ENCODE data around the gene UGT3A2.

The UGT3A2 gene, protein sequence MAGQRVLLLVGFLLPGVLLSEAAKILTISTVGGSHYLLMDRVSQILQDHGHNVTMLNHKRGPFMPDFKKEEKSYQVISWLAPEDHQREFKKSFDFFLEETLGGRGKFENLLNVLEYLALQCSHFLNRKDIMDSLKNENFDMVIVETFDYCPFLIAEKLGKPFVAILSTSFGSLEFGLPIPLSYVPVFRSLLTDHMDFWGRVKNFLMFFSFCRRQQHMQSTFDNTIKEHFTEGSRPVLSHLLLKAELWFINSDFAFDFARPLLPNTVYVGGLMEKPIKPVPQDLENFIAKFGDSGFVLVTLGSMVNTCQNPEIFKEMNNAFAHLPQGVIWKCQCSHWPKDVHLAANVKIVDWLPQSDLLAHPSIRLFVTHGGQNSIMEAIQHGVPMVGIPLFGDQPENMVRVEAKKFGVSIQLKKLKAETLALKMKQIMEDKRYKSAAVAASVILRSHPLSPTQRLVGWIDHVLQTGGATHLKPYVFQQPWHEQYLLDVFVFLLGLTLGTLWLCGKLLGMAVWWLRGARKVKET

DNA sequence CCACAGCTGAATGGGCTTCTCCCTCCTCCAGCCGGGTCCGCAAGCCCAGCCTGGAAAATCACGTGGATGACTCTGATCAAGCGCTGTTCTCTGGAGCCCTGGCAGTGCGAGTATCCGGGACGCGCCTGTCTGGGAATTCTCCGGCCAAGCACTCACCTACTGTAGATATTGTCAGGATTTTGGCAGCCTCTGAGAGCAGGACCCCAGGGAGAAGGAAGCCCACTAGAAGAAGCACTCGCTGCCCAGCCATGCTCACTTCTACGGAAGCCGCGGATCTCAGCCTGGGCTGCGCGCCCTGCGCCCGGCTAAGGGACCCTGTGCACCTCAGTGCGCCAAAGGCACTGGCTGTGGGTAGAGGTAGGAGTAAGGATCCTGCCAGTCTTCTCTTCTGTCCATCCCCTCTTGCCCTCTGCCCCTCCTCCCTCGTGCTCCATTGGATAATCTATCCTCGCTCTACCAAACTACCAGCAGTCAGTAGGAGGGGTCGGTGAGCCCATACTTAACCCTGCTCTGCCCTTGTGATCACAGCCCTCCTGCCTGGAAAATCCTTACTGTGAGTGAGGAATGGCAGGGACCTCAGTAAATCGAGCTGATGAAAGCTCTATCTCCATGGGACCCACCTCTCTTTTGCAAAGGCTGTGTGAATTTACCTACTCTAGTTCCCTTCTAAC, at the start of gene UGT3A2:
Gene UGT3A2 (minus strand): TSS at position 343 of the 671 bp plus-strand sequence. CDS start 93 bp downstream, at position 250.
- DNase-seq, result no peak

DNA sequence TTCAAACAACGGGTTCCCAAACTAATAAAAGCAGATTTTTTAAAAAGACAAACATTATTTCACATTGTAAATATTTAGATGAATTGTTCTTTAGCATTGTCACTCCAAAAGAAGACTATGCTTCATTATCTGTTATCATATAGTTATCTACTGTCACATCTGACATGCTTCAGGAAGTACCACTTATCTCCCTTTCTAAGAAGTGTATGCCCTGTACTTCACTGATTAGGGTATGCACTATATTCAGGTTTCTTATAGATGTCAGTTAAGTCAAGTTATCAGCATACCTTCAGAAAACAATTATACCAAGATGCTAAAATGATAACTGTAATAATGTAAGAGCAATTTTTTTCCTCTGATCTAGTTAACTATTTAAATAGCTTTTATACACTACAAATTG, 44.6 kb upstream of the UGT3A2 start:
- DNase-seq, result peak; percentile 43

DNA sequence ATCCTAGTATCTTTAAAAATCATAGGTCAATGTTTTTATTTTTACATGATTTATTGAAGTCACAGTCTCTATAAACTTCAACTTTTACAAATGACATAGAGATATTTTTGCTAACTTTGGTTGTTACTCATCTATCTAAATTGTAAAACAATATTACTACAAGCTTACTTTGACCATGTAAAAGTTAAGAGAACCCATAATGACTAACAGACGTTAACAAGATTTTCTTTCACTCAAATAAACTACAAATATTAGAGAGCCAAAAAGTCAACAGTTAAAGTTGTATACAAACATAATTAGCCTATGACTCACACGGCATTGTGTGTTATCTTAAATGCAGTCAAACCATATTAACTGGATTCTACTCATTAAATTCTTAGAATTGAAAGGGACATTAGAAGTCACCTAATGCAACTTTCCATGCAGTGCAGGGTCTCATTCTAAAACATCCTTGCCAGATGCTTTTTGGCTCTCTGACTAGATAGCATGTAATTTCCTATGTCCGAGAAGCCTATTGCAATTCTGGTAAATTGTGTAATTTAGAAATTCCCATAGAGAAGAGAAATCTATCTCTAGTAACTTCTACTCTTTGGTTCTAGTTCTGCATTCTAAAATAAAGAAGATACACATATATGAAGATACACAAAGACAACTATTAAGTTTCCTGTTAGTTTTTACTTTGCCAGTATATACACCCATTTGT, 42.2 kb upstream of the UGT3A2 start:
- no peak for DNase-seq

DNA sequence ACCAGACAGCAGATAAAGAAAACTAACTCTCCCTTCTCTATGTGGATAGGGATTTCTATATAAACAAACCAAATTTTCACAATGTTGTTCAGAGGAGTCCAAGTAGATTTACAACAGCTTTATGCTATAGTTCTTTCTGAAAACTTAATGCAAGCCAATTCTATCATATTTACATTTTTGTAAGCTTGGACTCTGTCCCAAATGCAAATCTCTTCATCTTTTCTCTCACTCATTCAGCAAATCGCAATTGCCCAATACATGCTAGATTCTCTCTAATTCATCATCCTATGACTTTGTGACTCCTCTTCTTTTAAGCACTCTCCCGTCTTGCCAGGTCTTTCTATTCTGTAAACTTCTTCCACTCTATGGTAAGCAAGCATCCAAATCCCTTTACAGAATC, 39.1 kb upstream of the UGT3A2 start:
- DNase-seq, result no peak

DNA sequence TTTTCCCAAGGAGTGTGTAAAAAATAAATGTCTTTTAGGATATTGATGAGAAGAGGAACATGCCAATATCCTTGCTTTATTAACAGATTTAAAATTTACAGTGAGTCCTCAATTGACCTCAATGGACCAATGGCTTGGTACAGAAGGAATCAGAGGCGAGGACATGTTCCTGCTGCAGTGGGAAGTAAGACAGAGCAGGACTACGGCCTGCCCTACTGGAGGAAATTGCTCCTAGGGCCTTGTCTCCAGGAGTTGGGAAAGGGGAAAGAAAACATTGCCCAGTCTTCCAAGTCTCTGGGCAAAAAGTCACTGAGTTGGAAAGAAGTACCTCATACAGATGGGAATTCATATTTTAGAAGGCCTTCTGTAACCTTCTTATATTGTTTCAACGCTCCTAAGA, 33.1 kb upstream of the UGT3A2 start:
- no peak for DNase-seq

DNA sequence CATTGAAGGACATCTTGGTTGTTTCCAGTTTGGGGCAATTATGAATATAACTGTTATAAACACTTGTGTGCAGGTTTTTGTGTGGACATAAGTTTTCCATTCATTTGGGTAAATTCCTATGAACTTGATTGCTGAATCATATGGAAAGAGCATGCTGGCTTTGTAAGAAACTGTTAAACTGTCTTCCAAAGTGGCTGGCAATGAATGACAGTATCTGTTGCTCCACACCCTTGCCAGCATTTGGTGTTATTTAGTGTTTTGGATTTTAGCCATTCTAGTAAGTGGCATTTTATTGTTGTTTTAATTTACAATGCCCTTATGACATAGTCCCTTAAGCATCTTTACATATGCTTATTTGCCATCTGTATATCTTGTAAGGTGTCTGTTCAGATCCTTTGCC, 29.8 kb upstream of the UGT3A2 start:
- DNase-seq, result no peak

DNA sequence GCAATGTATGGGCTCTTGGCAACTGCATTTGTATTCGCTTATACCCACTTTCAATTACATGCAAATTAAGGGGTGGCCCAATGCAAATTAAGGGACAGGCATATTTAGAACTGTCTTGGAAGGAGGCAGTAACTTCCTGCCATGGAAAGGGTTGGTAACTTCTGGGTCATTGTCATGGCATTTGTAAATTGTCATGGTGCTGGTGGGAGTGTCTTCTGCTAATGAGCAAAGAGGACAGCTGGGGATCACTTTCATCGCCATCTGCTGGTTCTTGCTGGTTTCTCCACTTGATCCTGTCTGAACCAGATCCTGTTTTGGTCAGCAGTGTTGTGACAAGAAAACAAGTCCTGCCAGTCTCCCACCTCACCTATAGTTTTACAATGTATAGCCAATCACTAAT, 23.3 kb upstream of the UGT3A2 start:
- peak; percentile 65 for DNase-seq

DNA sequence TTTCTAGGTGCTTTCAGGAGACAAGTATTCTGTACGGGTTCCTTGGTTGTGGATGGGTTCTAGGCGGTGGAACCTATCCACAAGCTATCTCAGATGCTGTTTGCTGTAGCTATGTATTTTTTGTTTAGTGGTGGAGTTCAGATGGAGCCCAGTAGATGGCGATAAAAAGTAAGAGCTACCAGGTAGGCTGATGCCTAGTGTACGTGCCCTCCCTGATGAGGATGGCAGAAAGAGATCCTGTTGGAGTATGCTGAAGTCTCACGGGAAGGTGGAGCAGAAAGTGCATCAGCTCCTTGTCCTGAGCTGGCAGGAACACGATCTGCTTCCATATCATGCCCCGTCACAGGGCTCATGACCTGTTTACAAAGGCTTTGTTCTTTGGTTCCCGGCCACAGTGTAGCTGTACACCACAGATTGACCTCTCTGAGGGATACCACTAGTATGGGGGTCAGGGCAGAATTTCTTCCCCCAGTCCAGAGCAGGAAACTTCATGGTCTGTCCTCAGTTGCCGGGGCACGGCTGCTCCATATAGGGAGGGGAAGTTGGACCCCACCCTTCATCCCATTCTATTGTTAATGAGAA, 12.6 kb upstream of the UGT3A2 start:
- DNase-seq, result peak; percentile 63

DNA sequence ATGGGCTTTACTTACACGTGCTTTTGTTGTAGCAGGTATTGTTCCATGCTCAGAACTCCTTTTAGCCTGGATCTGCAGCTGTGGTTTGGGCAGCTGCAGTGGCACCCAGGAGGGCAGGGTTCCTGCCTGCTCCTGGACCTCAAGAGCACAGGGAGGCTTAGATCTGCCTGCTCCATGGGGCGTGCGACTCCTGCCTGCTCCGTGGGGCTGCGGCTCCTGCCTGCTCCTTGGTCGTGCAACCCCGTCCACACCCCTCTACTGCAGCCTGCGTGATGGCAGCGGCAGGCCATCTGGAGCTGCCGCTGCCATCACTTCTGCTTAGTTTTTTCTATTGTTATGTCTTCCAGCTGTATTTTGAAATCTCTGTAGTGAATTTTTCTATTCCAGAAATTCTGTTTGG, 11.7 kb upstream of the UGT3A2 start:
- no peak for DNase-seq

DNA sequence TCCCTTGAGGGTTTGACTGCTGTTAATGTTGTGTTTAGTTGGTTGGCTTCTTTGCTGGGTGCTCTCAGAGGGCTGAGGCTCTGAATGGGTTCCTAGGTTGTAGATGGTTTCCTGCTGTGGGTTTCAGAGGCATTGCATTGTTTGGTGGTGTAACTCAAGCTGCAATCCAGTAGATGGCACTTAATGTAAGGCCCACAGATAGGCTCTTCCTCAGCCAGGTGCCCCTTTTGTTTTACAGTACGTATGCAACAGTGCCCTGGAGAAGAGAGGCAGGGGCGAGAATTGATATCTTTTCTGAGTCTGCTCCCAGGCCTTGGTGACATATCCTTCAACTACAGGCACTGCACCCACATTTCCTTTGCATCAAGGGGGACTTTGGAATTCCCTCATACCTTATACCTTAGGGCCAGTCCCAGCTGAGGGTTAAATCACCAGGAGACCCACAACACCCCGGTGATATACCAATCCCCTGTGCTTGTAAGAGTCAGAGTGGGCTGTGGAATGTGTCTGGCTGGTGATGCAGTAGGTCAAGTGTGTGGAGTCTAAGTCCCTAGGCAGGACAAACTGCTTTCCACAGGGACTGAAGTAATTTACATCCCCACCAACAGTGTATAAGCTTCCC, 7.0 kb upstream of the UGT3A2 start:
- peak; percentile 6 for DNase-seq

DNA sequence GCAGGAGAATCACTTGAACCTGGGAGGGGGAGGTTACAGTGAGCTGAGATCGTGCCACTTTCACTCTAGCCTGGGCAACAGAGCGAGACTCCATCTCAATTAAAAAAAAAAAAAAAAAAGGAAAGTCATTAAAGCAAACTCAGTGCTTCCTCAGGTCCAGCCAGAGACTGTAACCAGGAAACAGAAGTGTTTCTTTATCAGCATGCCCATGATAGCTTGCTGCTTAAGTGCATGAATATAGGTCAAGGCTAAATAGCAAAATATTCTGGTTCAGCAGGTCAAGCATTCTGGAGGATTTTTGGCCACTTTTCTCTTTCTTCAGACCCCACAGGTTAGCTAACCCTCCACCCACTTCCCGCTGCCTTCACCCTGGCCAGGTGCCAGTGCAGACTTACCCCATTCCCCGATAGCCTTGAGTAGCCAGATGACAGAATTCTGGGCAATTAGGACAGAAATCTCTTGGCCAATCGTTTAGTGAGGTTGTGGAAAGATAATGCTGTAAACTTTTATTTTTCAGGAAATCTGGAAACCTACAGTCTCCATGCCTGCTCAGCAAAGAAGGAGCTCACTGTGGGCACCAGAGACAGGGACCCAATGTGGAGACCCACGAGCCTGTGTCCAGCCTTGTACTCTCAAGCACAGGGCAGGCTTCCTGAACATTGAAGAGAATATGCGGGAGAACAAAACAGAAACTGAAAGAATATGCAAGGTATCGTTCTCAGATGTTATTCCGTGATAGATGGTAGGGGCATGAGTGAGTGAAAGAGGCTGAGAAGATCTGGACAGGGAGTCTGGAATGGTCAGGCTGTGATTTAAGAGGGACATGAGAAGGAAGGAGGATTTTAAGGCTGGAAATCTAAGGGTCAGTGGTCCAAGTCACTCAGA, 4.2 kb upstream of the UGT3A2 start:
- DNase-seq, result no peak

DNA sequence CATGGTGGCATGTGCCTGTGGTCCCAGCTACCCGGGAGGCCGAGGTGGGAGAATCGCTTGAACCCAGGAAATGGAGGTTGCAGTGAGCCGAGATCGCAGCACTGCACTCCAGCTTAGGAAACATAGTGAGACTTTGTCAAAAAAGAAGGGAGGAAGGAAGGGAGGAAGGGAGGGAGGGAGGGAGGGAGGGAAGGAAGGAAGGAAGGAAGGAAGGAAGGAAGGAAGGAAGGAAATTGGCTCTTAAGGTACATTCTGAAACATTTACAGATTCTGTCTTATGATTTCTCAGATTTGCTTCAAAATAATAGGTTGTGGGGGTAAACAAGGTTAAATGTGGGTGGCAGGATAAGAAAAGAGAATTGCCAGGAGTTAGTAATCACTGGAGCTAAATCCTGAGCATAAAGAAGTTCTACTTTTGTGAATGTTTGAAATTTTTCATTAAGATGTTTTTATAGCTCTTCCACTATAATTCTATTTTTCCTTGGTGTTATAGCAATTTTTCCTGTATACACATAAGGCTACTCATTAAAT, 2.1 kb upstream of the UGT3A2 start:
- DNase-seq, result no peak

DNA sequence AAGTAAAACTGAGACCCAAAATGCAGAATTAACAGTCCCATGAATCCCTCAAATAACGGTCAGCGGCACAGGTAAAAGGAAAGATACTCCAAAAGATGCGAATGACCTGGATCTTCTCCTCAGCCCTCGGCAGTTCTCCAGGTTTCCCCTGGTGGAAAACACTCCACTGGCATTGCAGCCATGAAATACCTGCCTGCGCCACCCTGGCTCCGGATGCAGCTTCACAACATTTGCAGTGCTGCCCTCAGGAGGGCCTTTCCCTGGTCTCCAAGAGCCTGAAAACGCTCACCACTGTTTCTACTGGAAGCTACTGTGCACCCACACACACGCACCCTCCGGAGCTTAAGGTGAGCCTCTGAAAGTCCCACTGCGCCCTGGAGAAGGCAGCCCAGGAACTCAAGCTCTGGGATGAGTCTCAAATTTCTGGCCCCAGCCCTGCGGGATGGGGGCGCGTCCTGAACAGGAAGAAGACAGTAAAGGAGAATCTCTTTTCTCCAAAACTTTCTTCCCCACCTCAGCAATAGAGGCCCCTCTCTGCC, 612 bp downstream of the UGT3A2 start:
- no peak for DNase-seq

DNA sequence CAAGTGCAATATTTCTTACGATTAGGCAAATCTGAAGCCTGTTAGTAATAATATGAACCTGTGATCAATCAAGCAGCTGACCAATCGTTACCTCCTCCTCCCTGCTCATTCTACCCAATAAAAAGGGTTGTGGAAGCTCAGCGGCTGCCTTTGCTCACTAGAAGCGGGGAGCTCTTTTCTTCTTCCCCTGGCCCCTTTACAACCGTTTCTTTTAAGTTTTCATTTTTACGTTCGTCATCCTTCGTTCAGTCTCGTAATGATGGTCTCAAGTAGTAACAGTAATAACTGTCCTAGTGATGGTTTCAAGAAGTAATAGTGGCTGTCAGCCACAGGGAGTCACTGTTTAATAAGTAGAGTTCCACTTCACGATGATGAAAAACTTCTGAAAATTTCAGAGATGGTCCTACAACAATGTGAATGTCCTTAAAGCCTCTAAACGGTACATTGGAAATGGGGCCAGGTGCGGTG, 6.2 kb downstream of the UGT3A2 start:
- DNase-seq, result no peak

DNA sequence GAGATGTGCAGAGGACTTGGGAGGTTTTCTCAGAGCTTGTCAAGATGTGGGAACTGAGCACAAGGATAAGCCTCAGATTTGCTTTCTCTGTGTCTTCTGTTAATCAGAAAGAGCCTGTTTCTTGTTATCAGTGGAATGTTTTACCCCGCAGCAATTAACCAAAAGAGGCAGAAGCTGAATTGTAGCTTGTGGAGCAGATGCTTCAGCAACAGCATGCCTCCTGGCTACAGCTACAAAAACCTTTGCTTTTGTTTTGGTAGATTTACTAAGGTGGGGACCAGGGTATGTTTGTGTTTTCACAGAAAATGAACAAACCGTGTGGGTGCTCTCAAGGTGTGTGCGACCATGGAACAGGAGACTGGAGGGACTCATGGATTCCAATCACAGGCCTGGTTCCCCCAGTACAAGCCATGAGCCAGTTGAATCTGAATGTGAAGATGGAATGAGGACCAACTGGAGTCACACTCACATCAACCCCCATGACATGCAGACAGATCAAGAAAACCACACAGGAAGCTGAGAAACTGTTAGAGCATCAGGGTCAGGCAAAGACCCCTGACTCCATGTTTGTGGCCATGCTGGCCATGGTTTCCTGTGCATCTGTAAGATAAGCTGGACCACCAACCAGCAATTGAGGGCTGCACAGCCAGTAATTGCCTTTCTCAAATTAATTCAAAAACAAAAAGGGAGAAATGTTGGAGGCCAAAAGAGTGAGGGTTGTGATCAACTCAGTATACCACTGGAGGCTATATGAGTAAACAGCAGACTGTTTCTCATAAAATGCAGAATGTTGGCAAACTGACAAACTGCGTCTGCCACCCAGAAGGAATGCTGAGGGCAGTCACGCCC, 6.9 kb downstream of the UGT3A2 start:
- DNase-seq, result no peak

DNA sequence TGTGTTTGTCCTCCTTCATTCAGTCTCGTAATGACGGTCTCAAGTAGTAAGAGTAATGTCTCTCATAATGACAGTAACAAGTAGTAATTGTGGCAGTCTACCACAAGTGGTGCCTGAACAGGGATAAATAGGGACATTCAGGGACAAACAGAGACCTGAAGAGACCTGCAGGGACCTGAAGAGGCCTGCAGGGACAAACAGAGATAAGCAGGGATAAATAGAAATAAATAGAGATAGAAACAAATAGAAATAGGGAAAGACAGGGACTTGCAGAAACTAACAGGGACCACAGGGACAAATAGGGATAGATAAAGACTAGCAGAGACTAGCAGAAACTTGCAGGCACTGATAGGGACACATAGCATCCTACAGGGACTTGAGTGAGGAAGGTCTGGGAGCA, 7.9 kb downstream of the UGT3A2 start:
- no peak for DNase-seq

DNA sequence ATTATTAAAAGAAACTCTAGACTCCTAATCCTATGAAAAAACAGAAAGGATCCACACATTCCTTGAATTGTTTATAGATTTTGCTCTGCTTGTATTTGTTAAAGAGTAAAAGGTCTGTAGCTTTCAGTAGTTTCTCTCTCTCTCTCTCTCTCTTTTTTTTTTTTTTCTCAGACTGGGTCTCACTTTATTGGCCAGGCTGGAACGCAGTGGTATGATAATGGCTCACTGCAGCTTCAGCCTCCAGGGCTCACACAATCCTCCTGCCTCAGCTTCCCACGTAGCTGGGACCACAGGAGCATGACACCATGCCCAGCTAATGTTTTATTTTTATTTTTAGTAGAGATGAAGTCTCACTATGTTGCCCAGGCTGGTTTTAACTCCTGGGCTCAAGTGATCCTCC, 9.3 kb downstream of the UGT3A2 start:
- DNase-seq, result no peak

DNA sequence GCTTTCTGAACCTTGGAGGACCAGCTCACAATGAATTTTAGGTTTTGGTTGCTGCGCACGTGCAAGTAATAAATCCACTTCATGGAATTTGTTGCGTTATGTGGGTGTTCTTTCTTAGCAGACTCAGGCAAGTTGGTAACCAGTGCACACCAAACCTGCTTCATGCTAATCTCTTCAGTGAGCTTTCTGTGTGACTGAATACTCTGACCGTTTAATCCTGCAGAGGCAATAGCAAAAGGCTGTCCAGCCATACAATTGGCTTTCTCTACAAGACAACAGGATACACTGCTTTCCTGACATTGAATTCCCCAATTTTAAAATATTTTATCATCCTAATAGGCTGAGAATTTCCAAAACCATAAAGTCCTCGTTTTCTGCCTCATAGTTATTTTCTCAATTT, 10.3 kb downstream of the UGT3A2 start:
- DNase-seq, result no peak

DNA sequence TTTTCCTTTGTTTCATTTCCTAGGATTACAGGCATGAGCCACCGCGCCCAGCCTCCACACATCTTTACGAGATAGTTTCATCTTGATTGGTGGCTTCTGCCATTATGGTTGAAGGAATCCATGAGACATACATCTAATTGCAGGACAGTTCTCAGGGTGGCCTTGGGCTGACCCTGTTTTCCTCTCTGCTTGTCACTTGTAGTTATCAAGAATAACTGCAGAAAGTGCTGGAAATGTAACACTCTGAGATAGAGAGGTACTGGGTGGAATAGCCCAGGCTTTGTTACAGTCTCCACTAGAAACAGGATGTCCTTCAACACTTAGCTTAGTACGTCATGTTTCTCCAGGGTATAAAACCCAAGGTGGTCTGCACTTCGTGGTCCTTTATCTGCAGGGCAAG, 10.7 kb downstream of the UGT3A2 start:
- DNase-seq, result no peak

DNA sequence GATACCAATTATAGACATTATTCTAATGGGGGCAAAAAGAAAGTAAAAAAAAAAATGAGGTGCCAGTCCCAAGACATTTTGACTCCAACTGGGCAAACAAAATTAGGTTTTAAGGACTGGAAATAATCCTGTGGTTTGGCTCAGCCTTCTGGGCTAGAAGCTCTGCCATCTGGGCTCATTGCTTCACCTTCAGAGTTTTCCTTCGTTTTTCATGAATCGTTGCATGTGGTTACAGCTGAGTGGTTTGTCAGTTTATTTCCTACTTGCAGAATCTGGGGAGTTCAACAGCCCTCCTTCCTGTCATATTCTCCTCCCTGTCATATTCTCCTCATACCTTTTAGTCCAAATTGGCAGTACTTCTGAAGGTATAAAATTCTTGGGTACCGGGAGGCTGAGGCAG, 12.0 kb downstream of the UGT3A2 start:
- DNase-seq, result no peak

All from hematopoietic multipotent progenitor cell treated with erythropoietin and hydrocortisone succinate and interleukin-3 and kit ligand, for 8 days (in vitro differentiated cells).